Measurements from ENCODE around the gene LIN7C.

LIN7C gene

GRCh38 chr11:27513389-27513788 is 6.8 kb upstream of the LIN7C start:
- no peaks in the 10 kb centered on the region for H3K79me2 ChIP-seq (ENCODE audit: low read length)
- H3K27me3 ChIP-seq (replicated peaks; ENCODE audit: insufficient read depth, low read length) = no peaks in the 10 kb centered on the region
- no peak overlapping the region for H3K27ac ChIP-seq (ENCODE audit: low read length)
- no peaks in the 10 kb centered on the region for H3K36me3 ChIP-seq (replicated peaks; ENCODE audit: insufficient read depth, low read length)
- no peaks in the 10 kb centered on the region for H3K4me1 ChIP-seq (ENCODE audit: low read length)
- no peaks in the 10 kb centered on the region for H3K9me2 ChIP-seq (replicated peaks; ENCODE audit: insufficient read depth, low read length)
- H3K9ac ChIP-seq (ENCODE audit: low read length) = no peak overlapping the region
- DNase-seq = no peak
- H3F3A ChIP-seq (ENCODE audit: insufficient read depth, low read length) = no peaks in the 10 kb centered on the region
- no peak overlapping the region for H2AFZ ChIP-seq (ENCODE audit: low read length)
- H3K4me2 ChIP-seq (ENCODE audit: low read depth, low read length) = no peak overlapping the region
- no peak overlapping the region for H3K4me3 ChIP-seq (ENCODE audit: low read length)
- TF ChIP-seq EZH2 (optimal IDR thresholded peaks at IDR 0.05; ENCODE audit: low read depth, low read length) = no peak
- TF ChIP-seq EZH2phosphoT487 (IDR thresholded peaks at IDR 0.05; ENCODE audit: low read length) = no peak
- no peak for TF ChIP-seq CTCF (IDR thresholded peaks at IDR 0.05; ENCODE audit: low read length)
- H3K9me3 ChIP-seq (replicated peaks; ENCODE audit: insufficient read depth, low read length) = no peaks in the 10 kb centered on the region
- H4K20me1 ChIP-seq (ENCODE audit: insufficient read depth, low read length) = no peaks in the 10 kb centered on the region

- Histone ChIP-seq H4K20me1 (ENCODE audit: insufficient read depth, low read length) (no peaks in the 10 kb centered on the region), H3K9ac (ENCODE audit: low read length) (no peak overlapping the region), H3K9me3 (replicated peaks; ENCODE audit: insufficient read depth, low read length) (no peaks in the 10 kb centered on the region), H3K79me2 (ENCODE audit: low read length) (no peaks in the 10 kb centered on the region), H3F3A (ENCODE audit: insufficient read depth, low read length) (no peaks in the 10 kb centered on the region), H3K4me3 (ENCODE audit: low read length) (no peak overlapping the region), H3K27ac (ENCODE audit: low read length) (no peak overlapping the region), H2AFZ (ENCODE audit: low read length) (no peak overlapping the region), H3K36me3 (replicated peaks; ENCODE audit: insufficient read depth, low read length) (no peaks in the 10 kb centered on the region), H3K4me2 (ENCODE audit: low read depth, low read length) (no peak overlapping the region), H3K27me3 (replicated peaks; ENCODE audit: insufficient read depth, low read length) (no peaks in the 10 kb centered on the region), H3K9me2 (replicated peaks; ENCODE audit: insufficient read depth, low read length) (no peaks in the 10 kb centered on the region), H3K4me1 (ENCODE audit: low read length) (peaks cover 5% of the 10 kb centered on the region; the same call in 1 of the 2 replicates)
- TF ChIP-seq CTCF (IDR thresholded peaks at IDR 0.05; ENCODE audit: low read length) (no peak), EZH2phosphoT487 (IDR thresholded peaks at IDR 0.05; ENCODE audit: low read length) (no peak), EZH2 (optimal IDR thresholded peaks at IDR 0.05; ENCODE audit: low read depth, low read length) (no peak)
- no peak for DNase-seq
These were observed 5.7 kb upstream of the LIN7C start for GRCh38 chr11:27512238-27512637.

GRCh38 chr11:27509908-27510307 is 3.3 kb upstream of the LIN7C start:
- H3K9me3 ChIP-seq (replicated peaks; ENCODE audit: insufficient read depth, low read length) = no peaks in the 10 kb centered on the region
- H3K4me2 ChIP-seq (ENCODE audit: low read depth, low read length) = no peak overlapping the region
- no peak overlapping the region for H3K9ac ChIP-seq (ENCODE audit: low read length)
- H3K9me2 ChIP-seq (replicated peaks; ENCODE audit: insufficient read depth, low read length) = no peaks in the 10 kb centered on the region
- no peaks in the 10 kb centered on the region for H4K20me1 ChIP-seq (ENCODE audit: insufficient read depth, low read length)
- H3K79me2 ChIP-seq (ENCODE audit: low read length) = peaks cover 19% of the 10 kb centered on the region
- no peak for DNase-seq
- no peaks in the 10 kb centered on the region for H3K36me3 ChIP-seq (replicated peaks; ENCODE audit: insufficient read depth, low read length)
- H3K4me3 ChIP-seq (ENCODE audit: low read length) = no peak overlapping the region
- H2AFZ ChIP-seq (ENCODE audit: low read length) = no peak overlapping the region
- H3K4me1 ChIP-seq (ENCODE audit: low read length) = peaks cover 9% of the 10 kb centered on the region; the same call in 1 of the 2 replicates
- H3F3A ChIP-seq (ENCODE audit: insufficient read depth, low read length) = 0 out of 2 replicates have a peak, but pooled peaks cover 10% of the 10 kb centered on the region
- TF ChIP-seq EZH2 (optimal IDR thresholded peaks at IDR 0.05; ENCODE audit: low read depth, low read length) = no peak
- TF ChIP-seq CTCF (IDR thresholded peaks at IDR 0.05; ENCODE audit: low read length) = no peak
- no peak for TF ChIP-seq EZH2phosphoT487 (IDR thresholded peaks at IDR 0.05; ENCODE audit: low read length)
- H3K27ac ChIP-seq (ENCODE audit: low read length) = no peak overlapping the region
- H3K27me3 ChIP-seq (replicated peaks; ENCODE audit: insufficient read depth, low read length) = no peaks in the 10 kb centered on the region
